Mesothelial cell of epicardium (in vitro differentiated cells): ENCODE results near the gene DERL3. TPM values are rescaled to one million over a fixed set of nuclear protein-coding genes. Genes with fewer than 3 reads are reported as not detected.

Source experiments
- DNase-seq, 2 experiments: peaks; one replicate each; pipeline ENCODE4 v3.0.0; 2021; ENCODE audit warnings: low spot score in 2 of 2; ENCODE audit not compliant: unreplicated experiment in 2 of 2
- H3K27ac Mint-ChIP-seq: 2 replicates; pipeline ENCODE4 v1.8.0; 2021; ENCODE audit warnings: mixed read lengths
- H3K27me3 Mint-ChIP-seq: 2 replicates; pipeline ENCODE4 v1.8.0; 2021; ENCODE audit warnings: low read depth, mixed read lengths
- H3K36me3 Mint-ChIP-seq: 2 replicates; pipeline ENCODE4 v1.8.0; 2021; ENCODE audit warnings: mixed read lengths
- H3K4me1 Mint-ChIP-seq: 2 replicates; pipeline ENCODE4 v1.8.0; 2021; ENCODE audit warnings: mixed read lengths
- H3K4me3 Mint-ChIP-seq: 2 replicates; pipeline ENCODE4 v1.8.0; 2021; ENCODE audit warnings: mild to moderate bottlenecking, moderate library complexity, mixed read lengths
- H3K9me3 Mint-ChIP-seq: 2 replicates; pipeline ENCODE4 v1.8.0; 2021; ENCODE audit warnings: mixed read lengths
- total RNA-seq: library from RNA; stranded (reverse); gene quantifications from 3 replicates; pipeline ENCODE4 v1.2.1, GENCODE V29; 2021
- TF ChIP-seq, protein P1 (sequence below): fragments of 200-600 bp; sonication (generic); IDR thresholded peaks from one replicate; pipeline ENCODE4 v1.5.0; 2021; ENCODE audit warnings: antibody characterized with exemption; ENCODE audit not compliant: unreplicated experiment

The DERL3 gene
- total RNA-seq, 1 donor from 2014 or later, result 25.8 TPM

- peak overlapping the region; percentile 90 for H3K27ac Mint-ChIP-seq
- H3K9me3 Mint-ChIP-seq, result no peaks in the 10 kb centered on the region
- H3K4me1 Mint-ChIP-seq, result peaks cover 62% of the 10 kb centered on the region
- H3K4me3 Mint-ChIP-seq, result no peak overlapping the region
- no peak for DNase-seq
- no peaks in the 10 kb centered on the region for H3K27me3 Mint-ChIP-seq
- TF ChIP-seq, protein P1, sequence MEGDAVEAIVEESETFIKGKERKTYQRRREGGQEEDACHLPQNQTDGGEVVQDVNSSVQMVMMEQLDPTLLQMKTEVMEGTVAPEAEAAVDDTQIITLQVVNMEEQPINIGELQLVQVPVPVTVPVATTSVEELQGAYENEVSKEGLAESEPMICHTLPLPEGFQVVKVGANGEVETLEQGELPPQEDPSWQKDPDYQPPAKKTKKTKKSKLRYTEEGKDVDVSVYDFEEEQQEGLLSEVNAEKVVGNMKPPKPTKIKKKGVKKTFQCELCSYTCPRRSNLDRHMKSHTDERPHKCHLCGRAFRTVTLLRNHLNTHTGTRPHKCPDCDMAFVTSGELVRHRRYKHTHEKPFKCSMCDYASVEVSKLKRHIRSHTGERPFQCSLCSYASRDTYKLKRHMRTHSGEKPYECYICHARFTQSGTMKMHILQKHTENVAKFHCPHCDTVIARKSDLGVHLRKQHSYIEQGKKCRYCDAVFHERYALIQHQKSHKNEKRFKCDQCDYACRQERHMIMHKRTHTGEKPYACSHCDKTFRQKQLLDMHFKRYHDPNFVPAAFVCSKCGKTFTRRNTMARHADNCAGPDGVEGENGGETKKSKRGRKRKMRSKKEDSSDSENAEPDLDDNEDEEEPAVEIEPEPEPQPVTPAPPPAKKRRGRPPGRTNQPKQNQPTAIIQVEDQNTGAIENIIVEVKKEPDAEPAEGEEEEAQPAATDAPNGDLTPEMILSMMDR, result no peak
- no peaks in the 10 kb centered on the region for H3K36me3 Mint-ChIP-seq
Measured at GRCh38 chr22:23844739-23845202, 6.0 kb upstream of the DERL3 start.

GRCh38 chr22:23842599-23842998, 3.8 kb upstream of the DERL3 start:
- TF ChIP-seq, protein P1, result no peak
- no peak for DNase-seq
- peaks cover 2% of the 10 kb centered on the region for H3K27me3 Mint-ChIP-seq
- no peak overlapping the region for H3K4me3 Mint-ChIP-seq
- H3K9me3 Mint-ChIP-seq, result no peaks in the 10 kb centered on the region
- H3K36me3 Mint-ChIP-seq, result no peaks in the 10 kb centered on the region
- peaks cover 68% of the 10 kb centered on the region for H3K4me1 Mint-ChIP-seq
- peak overlapping the region; percentile 87 for H3K27ac Mint-ChIP-seq

- peaks cover 2% of the 10 kb centered on the region for H3K27me3 Mint-ChIP-seq
- peak in 1 of 2 experiments; percentile 58 for DNase-seq
- H3K9me3 Mint-ChIP-seq, result no peaks in the 10 kb centered on the region
- H3K36me3 Mint-ChIP-seq, result no peaks in the 10 kb centered on the region
- peaks cover 72% of the 10 kb centered on the region for H3K4me1 Mint-ChIP-seq
- peak overlapping the region; percentile 8 for H3K4me3 Mint-ChIP-seq
- TF ChIP-seq, protein P1, result no peak
- peak overlapping the region; percentile 87 for H3K27ac Mint-ChIP-seq
Measured at GRCh38 chr22:23841736-23842445, 3.1 kb upstream of the DERL3 start.

GRCh38 chr22:23841292-23841691, 2.5 kb upstream of the DERL3 start:
- H3K4me1 Mint-ChIP-seq, result peaks cover 66% of the 10 kb centered on the region
- H3K27ac Mint-ChIP-seq, result peak overlapping the region; percentile 87
- H3K4me3 Mint-ChIP-seq, result no peak overlapping the region
- TF ChIP-seq, protein P1, result no peak
- no peaks in the 10 kb centered on the region for H3K36me3 Mint-ChIP-seq
- H3K9me3 Mint-ChIP-seq, result no peaks in the 10 kb centered on the region
- no peak for DNase-seq
- peaks cover 2% of the 10 kb centered on the region for H3K27me3 Mint-ChIP-seq

- no peak for DNase-seq
- Mint-ChIP-seq H3K9me3 (no peaks in the 10 kb centered on the region), H3K4me1 (peaks cover 60% of the 10 kb centered on the region), H3K27ac (peak overlapping the region; percentile 83), H3K4me3 (no peak overlapping the region), H3K36me3 (peaks cover 6% of the 10 kb centered on the region), H3K27me3 (peaks cover 2% of the 10 kb centered on the region)
- TF ChIP-seq, protein P1, result no peak
Measured at GRCh38 chr22:23840026-23840425, 1.2 kb upstream of the DERL3 start.
